OCI-LY3 (cell line): ENCODE results near the gene MPP7.

ENCODE experiments used
- EZH2phosphoT487 ChIP-seq: fragments of 200-600 bp; shearing (Covaris generic); IDR thresholded peaks from 2 replicates; pipeline ENCODE4 v1.6.1; 2018; ENCODE audit warnings: antibody characterized with exemption, mixed run types, low read depth
- TF ChIP-seq, protein P1 (sequence below): fragments of 200-600, 300-600 bp; sonication (generic); IDR thresholded peaks from 2 replicates; pipeline ENCODE4 v1.5.1; 2014; ENCODE audit warnings: antibody characterized with exemption, low read length, low read depth

DNA sequence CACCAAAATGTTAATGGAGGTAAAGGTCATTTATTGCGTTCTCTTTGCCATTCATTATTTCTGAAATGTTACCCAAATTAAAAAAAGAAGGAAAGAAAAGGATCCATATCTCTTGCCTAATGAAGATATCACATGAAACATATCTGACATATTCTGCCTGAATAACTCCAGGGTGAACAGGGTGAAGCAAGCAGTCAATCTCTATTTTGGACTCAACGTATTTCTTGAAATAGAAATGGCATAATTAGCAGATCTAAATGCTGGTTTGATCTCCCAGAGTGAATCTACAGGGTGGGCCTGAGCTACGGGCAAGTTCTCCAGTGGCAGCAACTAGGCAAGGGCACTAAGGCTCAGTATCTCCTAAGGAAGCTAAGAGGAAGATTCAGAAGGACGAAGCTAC is 24.0 kb downstream of the MPP7 start:
- TF ChIP-seq, protein P1, sequence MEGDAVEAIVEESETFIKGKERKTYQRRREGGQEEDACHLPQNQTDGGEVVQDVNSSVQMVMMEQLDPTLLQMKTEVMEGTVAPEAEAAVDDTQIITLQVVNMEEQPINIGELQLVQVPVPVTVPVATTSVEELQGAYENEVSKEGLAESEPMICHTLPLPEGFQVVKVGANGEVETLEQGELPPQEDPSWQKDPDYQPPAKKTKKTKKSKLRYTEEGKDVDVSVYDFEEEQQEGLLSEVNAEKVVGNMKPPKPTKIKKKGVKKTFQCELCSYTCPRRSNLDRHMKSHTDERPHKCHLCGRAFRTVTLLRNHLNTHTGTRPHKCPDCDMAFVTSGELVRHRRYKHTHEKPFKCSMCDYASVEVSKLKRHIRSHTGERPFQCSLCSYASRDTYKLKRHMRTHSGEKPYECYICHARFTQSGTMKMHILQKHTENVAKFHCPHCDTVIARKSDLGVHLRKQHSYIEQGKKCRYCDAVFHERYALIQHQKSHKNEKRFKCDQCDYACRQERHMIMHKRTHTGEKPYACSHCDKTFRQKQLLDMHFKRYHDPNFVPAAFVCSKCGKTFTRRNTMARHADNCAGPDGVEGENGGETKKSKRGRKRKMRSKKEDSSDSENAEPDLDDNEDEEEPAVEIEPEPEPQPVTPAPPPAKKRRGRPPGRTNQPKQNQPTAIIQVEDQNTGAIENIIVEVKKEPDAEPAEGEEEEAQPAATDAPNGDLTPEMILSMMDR: no peak
- no peak for TF ChIP-seq EZH2phosphoT487
